MCF 10A (cell line): ENCODE results near the gene SIRT5. TPM values are rescaled to one million over a fixed set of nuclear protein-coding genes. Genes with fewer than 3 reads are reported as not detected.

ENCODE experiments used
- BruUV-seq: library from RNA; stranded (reverse); fragments of 400-500 nt; replicated peaks from 2 replicates; lab custom pipeline; 2021; lab: Mats Ljungman, UMichigan
- CTCF ChIA-PET: fragments of 300-600 bp; sonication (Branson Sonifier 250); formaldehyde crosslinking; extraction: SDS; loops from one replicate; lab custom pipeline; 2021; ENCODE audit warnings: antibody characterized with exemption, inconsistent platforms; lab: Yijun Ruan, JAX
- POLR2A ChIA-PET: fragments of 300-600, 350-650 bp; sonication (Branson Sonifier 250); formaldehyde crosslinking; extraction: SDS; loops from one replicate; lab custom pipeline; 2020; ENCODE audit warnings: antibody characterized with exemption, inconsistent platforms; lab: Yijun Ruan, JAX
- DNase-seq: peaks from one replicate; pipeline ENCODE4 v3.0.0-alpha.2; 2018; ENCODE audit not compliant: unreplicated experiment
- H3K27ac Mint-ChIP-seq: one replicate; pipeline ENCODE4 v1.8.0; 2022; ENCODE audit warnings: mild to moderate bottlenecking, low read depth, mixed read lengths; ENCODE audit not compliant: unreplicated experiment
- H3K27me3 Mint-ChIP-seq: one replicate; pipeline ENCODE4 v1.8.0; 2022; ENCODE audit warnings: mixed read lengths; ENCODE audit not compliant: insufficient read depth, unreplicated experiment
- H3K36me3 Mint-ChIP-seq: one replicate; pipeline ENCODE4 v1.8.0; 2022; ENCODE audit warnings: mild to moderate bottlenecking, moderate library complexity, mixed read lengths; ENCODE audit not compliant: insufficient read depth, unreplicated experiment
- H3K4me1 Mint-ChIP-seq: one replicate; pipeline ENCODE4 v1.8.0; 2022; ENCODE audit warnings: mixed read lengths; ENCODE audit not compliant: insufficient read depth, unreplicated experiment
- H3K4me3 Mint-ChIP-seq: one replicate; pipeline ENCODE4 v1.8.0; 2022; ENCODE audit warnings: mild to moderate bottlenecking, moderate library complexity, mixed read lengths; ENCODE audit not compliant: unreplicated experiment
- H3K9me3 Mint-ChIP-seq: one replicate; pipeline ENCODE4 v1.8.0; 2022; ENCODE audit warnings: mixed read lengths; ENCODE audit not compliant: unreplicated experiment
- CTCF ChIP-seq: fragments of 200-600 bp; IDR thresholded peaks from one replicate; pipeline ENCODE4 v1.8.0; 2022; ENCODE audit warnings: antibody characterized with exemption, mild to moderate bottlenecking; ENCODE audit not compliant: unreplicated experiment
- intact Hi-C: fragments of 100-400 bp; cut with micrococcal nuclease; formaldehyde crosslinking; loops from 2 replicates; pipeline ENCODE4 v1.14.1; 2022
- total RNA-seq: library from RNA; stranded (reverse); gene quantifications from 2 replicates; pipeline ENCODE4 v1.2.3, GENCODE V29; 2022

SIRT5 gene
- total RNA-seq, 1 experiment from 2014 or later = 12.8 TPM

- ChIA-PET CTCF (interaction anchor here (0.8 kb wide), 1 partner anchor 252 kb away, joined by 5 read pairs; the partner anchor contains the start of gene TBC1D7), POLR2A (interaction anchor here (1.0 kb wide), 1 partner anchor 34 kb away, joined by 3 read pairs; no protein-coding TSS in a partner anchor)
- Mint-ChIP-seq H3K27me3 (no peaks in the 10 kb centered on the region), H3K4me3 (no peak overlapping the region), H3K9me3 (no peaks in the 10 kb centered on the region), H3K36me3 (peaks cover 22% of the 10 kb centered on the region), H3K27ac (no peak overlapping the region), H3K4me1 (peaks cover 3% of the 10 kb centered on the region)
- no TSS peak for BruUV-seq
- intact Hi-C loops = no loop called here
- DNase-seq = no peak
- no peak for TF ChIP-seq CTCF
These were observed 5.5 kb downstream of the SIRT5 start for GRCh38 chr6:13579911-13580310.

GRCh38 chr6:13581700-13582229 lies 7.4 kb downstream of the SIRT5 start:
- POLR2A ChIA-PET = no interaction called here
- Mint-ChIP-seq H3K9me3 (no peaks in the 10 kb centered on the region), H3K36me3 (peaks cover 26% of the 10 kb centered on the region), H3K27ac (no peak overlapping the region), H3K4me1 (no peaks in the 10 kb centered on the region), H3K4me3 (no peak overlapping the region), H3K27me3 (no peaks in the 10 kb centered on the region)
- CTCF ChIA-PET = interaction anchor here (0.7 kb wide), 1 partner anchor 9 kb away, joined by 4 read pairs; no protein-coding TSS in a partner anchor
- intact Hi-C loops = no loop called here
- no peak for TF ChIP-seq CTCF
- no peak for DNase-seq
- BruUV-seq = no TSS peak

GRCh38 chr6:13586603-13587542 lies 12.5 kb downstream of the SIRT5 start:
- H3K27me3 Mint-ChIP-seq = no peaks in the 10 kb centered on the region
- intact Hi-C loops = no loop called here
- POLR2A ChIA-PET = interaction anchor here (0.9 kb wide), 1 partner anchor 12 kb away, joined by 3 read pairs; no protein-coding TSS in a partner anchor
- peaks cover 30% of the 10 kb centered on the region for H3K36me3 Mint-ChIP-seq
- no peak overlapping the region for H3K4me3 Mint-ChIP-seq
- no peak for DNase-seq
- no peaks in the 10 kb centered on the region for H3K9me3 Mint-ChIP-seq
- no peaks in the 10 kb centered on the region for H3K4me1 Mint-ChIP-seq
- CTCF ChIA-PET = interaction anchor here (0.5 to 1.3 kb wide), 4 partner anchors 10 to 250 kb away, joined by 3 to 4 read pairs (median 4); no protein-coding TSS in a partner anchor
- TF ChIP-seq CTCF = no peak
- no TSS peak for BruUV-seq
- H3K27ac Mint-ChIP-seq = no peak overlapping the region

GRCh38 chr6:13589801-13590200 lies 15.4 kb downstream of the SIRT5 start:
- Mint-ChIP-seq H3K4me3 (no peak overlapping the region), H3K4me1 (no peaks in the 10 kb centered on the region), H3K27ac (no peak overlapping the region), H3K36me3 (peaks cover 13% of the 10 kb centered on the region), H3K27me3 (no peaks in the 10 kb centered on the region), H3K9me3 (no peaks in the 10 kb centered on the region)
- TF ChIP-seq CTCF = no peak
- DNase-seq = no peak
- ChIA-PET POLR2A (interaction anchor here (0.5 to 1.6 kb wide), 2 partner anchors 10 to 14 kb away, joined by 3 to 4 read pairs; no protein-coding TSS in a partner anchor), CTCF (interaction anchor here (0.6 to 1.9 kb wide), 2 partner anchors 15 to 43 kb away, joined by 5 to 7 read pairs; partner anchors contain the start of gene SIRT5)
- no TSS peak for BruUV-seq
- intact Hi-C loops = no loop called here
